HEK293 (cell line): ENCODE data around the gene SUOX.

ENCODE experiments used
- CTCF ChIA-PET: fragments of 350-600 bp; formaldehyde crosslinking; extraction: SDS; loops from one replicate; lab custom pipeline; 2021; ENCODE audit warnings: antibody characterized with exemption; lab: Yijun Ruan, JAX
- POLR2A ChIA-PET: fragments of 300-600 bp; formaldehyde crosslinking; extraction: SDS; loops from one replicate; lab custom pipeline; 2020; ENCODE audit warnings: antibody characterized with exemption, inconsistent platforms; lab: Yijun Ruan, JAX
- H3K27ac ChIP-seq: fragments of 200-500 bp; sonication (Bioruptor generic); 2 replicates; pipeline ENCODE4 v1.5.1; 2014; ENCODE audit warnings: low read depth, low read length, control low read depth, inconsistent platforms; ENCODE audit errors: extremely low read depth
- H3K36me3 ChIP-seq, 2 experiments: fragments of 200-500 bp in 1 of 2; sonication (Bioruptor generic) in 1 of 2; 1 replicate in 1 of 2; 2 replicates in 1 of 2; pipeline ENCODE4 v1.5.1; 2014 to 2017; ENCODE audit warnings: inconsistent platforms in 2 of 2, low read length in 2 of 2; ENCODE audit not compliant: control insufficient read depth in 2 of 2, insufficient read depth in 1 of 2
- H3K4me1 ChIP-seq: fragments of 200-500 bp; sonication (Bioruptor generic); 2 replicates; pipeline ENCODE4 v1.5.1; 2014; ENCODE audit warnings: mild to moderate bottlenecking, low read length, inconsistent platforms; ENCODE audit not compliant: control insufficient read depth, insufficient read depth
- H3K4me3 ChIP-seq: 2 replicates; pipeline ENCODE4 v1.5.1; 2011; ENCODE audit warnings: low read depth, mild to moderate bottlenecking, control low read depth, low read length, moderate library complexity
- H3K9me3 ChIP-seq: fragments of 200-500 bp; sonication (Bioruptor generic); 2 replicates; pipeline ENCODE4 v1.5.1; 2014; ENCODE audit warnings: low read depth, low read length, inconsistent platforms; ENCODE audit not compliant: control insufficient read depth, insufficient read depth
- ATF2 ChIP-seq: fragments of 450-650 bp; formaldehyde crosslinking; IDR thresholded peaks from 2 replicates; pipeline ENCODE4 v1.5.1; 2016; ENCODE audit warnings: missing biosample characterization, missing genetic modification characterization, low read depth
- BCL11A ChIP-seq: fragments of 450-650 bp; formaldehyde crosslinking; IDR thresholded peaks from 2 replicates; pipeline ENCODE4 v1.5.1; 2016; ENCODE audit warnings: low read depth, missing biosample characterization, missing genetic modification characterization
- HOXA7 ChIP-seq: sonication (generic); formaldehyde crosslinking; IDR thresholded peaks from 2 replicates; pipeline ENCODE4 v1.8.1; 2022; ENCODE audit warnings: missing genetic modification reagents, borderline replicate concordance
- IKZF3 ChIP-seq: fragments of 450-650 bp; IDR thresholded peaks from 2 replicates; pipeline ENCODE4 v1.5.0; 2018; ENCODE audit warnings: missing biosample characterization, mild to moderate bottlenecking, missing genetic modification characterization, moderate library complexity
- PATZ1 ChIP-seq: fragments of 450-650 bp; formaldehyde crosslinking; IDR thresholded peaks from 2 replicates; pipeline ENCODE4 v1.5.1; 2016; ENCODE audit warnings: missing biosample characterization, missing genetic modification characterization
- SCRT2 ChIP-seq: fragments of 450-650 bp; formaldehyde crosslinking; IDR thresholded peaks from 2 replicates; pipeline ENCODE4 v1.5.1; 2016; ENCODE audit warnings: missing biosample characterization, missing genetic modification characterization
- SP7 ChIP-seq: fragments of 450-650 bp; formaldehyde crosslinking; IDR thresholded peaks from 2 replicates; pipeline ENCODE4 v1.5.1; 2016; ENCODE audit warnings: missing biosample characterization, missing genetic modification characterization
- TRIM28 ChIP-seq: IDR thresholded peaks from 2 replicates; pipeline ENCODE4 v1.6.1; 2011; ENCODE audit warnings: low read length, control low read depth, borderline replicate concordance
- ZBTB26 ChIP-seq: fragments of 450-650 bp; formaldehyde crosslinking; optimal IDR thresholded peaks from 2 replicates; pipeline ENCODE3; 2016; ENCODE audit warnings: missing biosample characterization, mild to moderate bottlenecking, missing genetic modification characterization
- ZBTB48 ChIP-seq: fragments of 450-650 bp; formaldehyde crosslinking; IDR thresholded peaks from 2 replicates; pipeline ENCODE4 v1.5.1; 2016; ENCODE audit warnings: missing biosample characterization, missing genetic modification characterization
- ZFP41 ChIP-seq: fragments of 450-650 bp; formaldehyde crosslinking; IDR thresholded peaks from 2 replicates; pipeline ENCODE4 v1.5.1; 2016; ENCODE audit warnings: missing biosample characterization, missing genetic modification characterization, borderline replicate concordance
- ZNF140 ChIP-seq: fragments of 450-650 bp; formaldehyde crosslinking; IDR thresholded peaks from 2 replicates; pipeline ENCODE4 v1.5.1; 2016; ENCODE audit warnings: missing biosample characterization, missing genetic modification characterization
- ZNF146 ChIP-seq: fragments of 450-650 bp; formaldehyde crosslinking; IDR thresholded peaks from 2 replicates; pipeline ENCODE4 v1.5.1; 2016; ENCODE audit warnings: missing biosample characterization, missing genetic modification characterization
- ZNF280D ChIP-seq: fragments of 450-650 bp; formaldehyde crosslinking; IDR thresholded peaks from 2 replicates; pipeline ENCODE4 v1.5.1; 2016; ENCODE audit warnings: missing biosample characterization, missing genetic modification characterization
- ZNF366 ChIP-seq: fragments of 450-650 bp; formaldehyde crosslinking; conservative IDR thresholded peaks from 2 replicates; pipeline ENCODE4 v1.5.1; 2016; ENCODE audit warnings: missing biosample characterization, missing genetic modification characterization
- ZNF473 ChIP-seq: fragments of 450-650 bp; formaldehyde crosslinking; IDR thresholded peaks from 2 replicates; pipeline ENCODE4 v1.5.1; 2017; ENCODE audit warnings: missing biosample characterization, missing genetic modification characterization
- ZNF555 ChIP-seq: fragments of 450-650 bp; formaldehyde crosslinking; conservative IDR thresholded peaks from 2 replicates; pipeline ENCODE4 v1.5.1; 2017; ENCODE audit warnings: missing biosample characterization, mild to moderate bottlenecking, missing genetic modification characterization, inconsistent platforms
- ZNF561 ChIP-seq: fragments of 450-650 bp; IDR thresholded peaks from 2 replicates; pipeline ENCODE4 v1.5.1; 2018; ENCODE audit warnings: missing biosample characterization, missing genetic modification characterization, borderline replicate concordance
- ZNF585B ChIP-seq: fragments of 450-650 bp; formaldehyde crosslinking; IDR thresholded peaks from 2 replicates; pipeline ENCODE4 v1.5.1; 2016; ENCODE audit warnings: missing biosample characterization, missing genetic modification characterization
- ZNF629 ChIP-seq: fragments of 450-650 bp; formaldehyde crosslinking; IDR thresholded peaks from 2 replicates; pipeline ENCODE4 v1.5.1; 2017; ENCODE audit warnings: missing biosample characterization, missing genetic modification characterization

The SUOX gene

GRCh38 chr12:55966408-55967281 lies 30.4 kb upstream of the SUOX start, which contains the start of gene CDK2 (continued):
- TF ChIP-seq ZNF280D (tag by site-specific recombination) (0 out of 2 replicates have a peak, but pooled peaks have one; percentile 17), ZNF629 (tag by site-specific recombination) (peak; percentile 12; the same call in 1 of the 2 replicates), ZNF585B (tag by site-specific recombination) (no peak), ZNF555 (no peak), ZNF140 (tag by site-specific recombination) (no peak), ZBTB26 (tag by site-specific recombination) (peak; percentile 36), SP7 (tag by site-specific recombination) (0 out of 2 replicates have a peak, but pooled peaks have one; percentile 43), ATF2 (tag by site-specific recombination) (no peak), PATZ1 (peak; percentile 97), HOXA7 (no peak), SCRT2 (tag by site-specific recombination) (no peak), TRIM28 (no peak), ZNF561 (tag by site-specific recombination) (0 out of 2 replicates have a peak, but pooled peaks have one; percentile 5), IKZF3 (tag by site-specific recombination) (peak; percentile 73), ZBTB48 (tag by site-specific recombination) (peak; percentile 40; the same call in 1 of the 2 replicates), ZFP41 (no peak), ZNF146 (tag by site-specific recombination) (no peak), BCL11A (tag by site-specific recombination) (no peak)

- H3K4me3 ChIP-seq, result no peak overlapping the region
- peaks cover 10 to 52% of the 10 kb centered on the region in 2 experiments for H3K36me3 ChIP-seq
- ChIA-PET POLR2A (interaction anchor here (0.6 to 0.8 kb wide), 2 partner anchors 37 to 342 kb away, joined by 4 to 5 read pairs; no protein-coding TSS in a partner anchor), CTCF (interaction anchor here (1.3 to 2.0 kb wide), 4 partner anchors 14 to 231 kb away, joined by 5 to 12 read pairs (median 8); partner anchors contain the start of gene SUOX)
- no peak overlapping the region for H3K27ac ChIP-seq
- no peak for TF ChIP-seq ZBTB26 (tag by site-specific recombination)
- TF ChIP-seq ZNF366 (tag by site-specific recombination), result 0 out of 2 replicates have a peak, but pooled peaks have one; percentile 19
- TF ChIP-seq ATF2 (tag by site-specific recombination), result no peak
- no peak for TF ChIP-seq ZNF473 (tag by site-specific recombination)
- no peaks in the 10 kb centered on the region for H3K9me3 ChIP-seq
- H3K4me1 ChIP-seq, result peaks cover 9% of the 10 kb centered on the region
Measured at GRCh38 chr12:55969356-55969755, 27.7 kb upstream of the SUOX start.
